Sigmoid colon (tissue), 7 donors: Measurements from ENCODE around the gene MLEC. TPM values are rescaled to one million over a fixed set of nuclear protein-coding genes. Genes with fewer than 3 reads are reported as not detected.

Experiments
- DNase-seq: peaks from one replicate; pipeline ENCODE4 v3.0.0-alpha.2; 2019
- H3K27ac ChIP-seq, 4 donors: fragments of 200-600 bp; sonication (generic); one replicate each; pipeline ENCODE4 v1.5.1; 2016 to 2019; ENCODE audit warnings: mild to moderate bottlenecking in 1 of 4
- H3K27me3 ChIP-seq, 3 donors: fragments of 200-600 bp; sonication (generic); one replicate each; pipeline ENCODE4 v1.5.1; 2019; ENCODE audit warnings: mild to moderate bottlenecking in 1 of 3
- H3K36me3 ChIP-seq, 4 donors: fragments of 200-600 bp; sonication (generic); one replicate each; pipeline ENCODE4 v1.5.1; 2016 to 2019
- H3K4me1 ChIP-seq, 4 donors: fragments of 200-600 bp; sonication (generic); one replicate each; pipeline ENCODE4 v1.5.1; 2017 to 2019
- H3K4me3 ChIP-seq, 4 donors: fragments of 200-600 bp; sonication (generic); one replicate each; pipeline ENCODE4 v1.5.1; 2017 to 2019; ENCODE audit warnings: mild to moderate bottlenecking in 2 of 4, moderate library complexity in 1 of 4
- H3K9me3 ChIP-seq, 4 donors: fragments of 200-600 bp in 3 of 4; sonication (generic) in 3 of 4; one replicate each; pipeline versions ENCODE4 v1.5.1 to v1.6.1; 2013 to 2019
- EP300 ChIP-seq, 4 donors: sonication (generic); formaldehyde crosslinking; IDR thresholded peaks; one replicate each; pipeline ENCODE4 v1.6.1; 2017; ENCODE audit warnings: antibody characterized with exemption in 4 of 4
- POLR2A ChIP-seq, 2 donors: fragments of 450-650 bp; IDR thresholded peaks; one replicate each; pipeline ENCODE4 v1.6.1; 2016; ENCODE audit warnings: antibody characterized with exemption in 2 of 2, mild to moderate bottlenecking in 2 of 2, moderate library complexity in 2 of 2
- POLR2AphosphoS5 ChIP-seq, 4 donors: sonication (generic); formaldehyde crosslinking; IDR thresholded peaks; one replicate each; pipeline ENCODE4 v1.6.1; 2017; ENCODE audit warnings: antibody characterized with exemption in 4 of 4
- WGBS, 2 donors: extraction: QIAGEN DNeasy Blood & Tissue Kit; methylation state at CpG; one replicate each; pipeline ENCODE4 v1.1.7; 2013; 5-methylcytosine and 5-hydroxymethylcytosine counted together
- intact Hi-C: fragments of 100-400 bp; cut with DNase I; formaldehyde crosslinking; loops from one replicate; pipeline ENCODE4 v1.15.1; 2023
- polyA plus RNA-seq, 3 donors: library from polyadenylated mRNA; stranded (reverse); fragments of 200-250 nt; gene quantifications; one replicate each; pipeline ENCODE4 v1.2.3, GENCODE V29; 2013
- total RNA-seq, 4 donors: library from RNA; depleted of rRNA; stranded (reverse); fragments of >200 nt; gene quantifications; one replicate each; pipeline ENCODE4 v1.1.0, GENCODE V29; 2016
- TF ChIP-seq, protein P1 (sequence below), 4 experiments: fragments of 450-650 bp in 3 of 4; fragments of 200-600 bp in 1 of 4; IDR thresholded peaks; one replicate each; pipeline ENCODE4 v1.5.1; 2016 to 2019; ENCODE audit warnings: antibody characterized with exemption in 4 of 4, mild to moderate bottlenecking in 3 of 4, moderate library complexity in 2 of 4
- donor health status: healthy with polysubstance abuse.
- donor health status: Bipolar disorder and iron deficiency.
- donor health status: healthy.

The MLEC gene
- total and polyA plus RNA-seq, 7 donors, result 22.2 to 164 (median 31.3) TPM

- Histone ChIP-seq H3K27me3 (no peaks in the 10 kb centered on the region), H3K4me1 (no peaks in the 10 kb centered on the region), H3K36me3 (peaks cover 0 to 17% (median 8%) of the 10 kb centered on the region in 4 donors), H3K4me3 (no peak overlapping the region), H3K27ac (no peak overlapping the region), H3K9me3 (no peaks in the 10 kb centered on the region)
- intact Hi-C loops, result no loop called here
- TF ChIP-seq EP300 (IDR thresholded peaks at IDR 0.05) (no peak), POLR2AphosphoS5 (IDR thresholded peaks at IDR 0.05) (no peak), POLR2A (IDR thresholded peaks at IDR 0.05) (no peak)
- TF ChIP-seq, protein P1, sequence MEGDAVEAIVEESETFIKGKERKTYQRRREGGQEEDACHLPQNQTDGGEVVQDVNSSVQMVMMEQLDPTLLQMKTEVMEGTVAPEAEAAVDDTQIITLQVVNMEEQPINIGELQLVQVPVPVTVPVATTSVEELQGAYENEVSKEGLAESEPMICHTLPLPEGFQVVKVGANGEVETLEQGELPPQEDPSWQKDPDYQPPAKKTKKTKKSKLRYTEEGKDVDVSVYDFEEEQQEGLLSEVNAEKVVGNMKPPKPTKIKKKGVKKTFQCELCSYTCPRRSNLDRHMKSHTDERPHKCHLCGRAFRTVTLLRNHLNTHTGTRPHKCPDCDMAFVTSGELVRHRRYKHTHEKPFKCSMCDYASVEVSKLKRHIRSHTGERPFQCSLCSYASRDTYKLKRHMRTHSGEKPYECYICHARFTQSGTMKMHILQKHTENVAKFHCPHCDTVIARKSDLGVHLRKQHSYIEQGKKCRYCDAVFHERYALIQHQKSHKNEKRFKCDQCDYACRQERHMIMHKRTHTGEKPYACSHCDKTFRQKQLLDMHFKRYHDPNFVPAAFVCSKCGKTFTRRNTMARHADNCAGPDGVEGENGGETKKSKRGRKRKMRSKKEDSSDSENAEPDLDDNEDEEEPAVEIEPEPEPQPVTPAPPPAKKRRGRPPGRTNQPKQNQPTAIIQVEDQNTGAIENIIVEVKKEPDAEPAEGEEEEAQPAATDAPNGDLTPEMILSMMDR (IDR thresholded peaks at IDR 0.05), result no peak
- 93 to 94% methylated on average over 38 of the region's 38 CpGs for WGBS, 2 donors
- no peak for DNase-seq
Measured at GRCh38 chr12:120736404-120737331, 49.7 kb downstream of the MLEC start.

- Histone ChIP-seq H3K4me3 (no peak overlapping the region), H3K27ac (no peak overlapping the region), H3K4me1 (no peaks in the 10 kb centered on the region), H3K9me3 (no peaks in the 10 kb centered on the region), H3K36me3 (peaks cover 0 to 17% (median 8%) of the 10 kb centered on the region in 4 donors), H3K27me3 (no peaks in the 10 kb centered on the region)
- TF ChIP-seq EP300 (IDR thresholded peaks at IDR 0.05) (no peak), POLR2AphosphoS5 (IDR thresholded peaks at IDR 0.05) (no peak), POLR2A (IDR thresholded peaks at IDR 0.05) (no peak)
- TF ChIP-seq, protein P1 (IDR thresholded peaks at IDR 0.05), result no peak
- intact Hi-C loops, result no loop called here
- 91 to 92% methylated on average over 25 of the region's 25 CpGs for WGBS, 2 donors
- no peak for DNase-seq
Measured at GRCh38 chr12:120737557-120738251, 50.8 kb downstream of the MLEC start.

DNA sequence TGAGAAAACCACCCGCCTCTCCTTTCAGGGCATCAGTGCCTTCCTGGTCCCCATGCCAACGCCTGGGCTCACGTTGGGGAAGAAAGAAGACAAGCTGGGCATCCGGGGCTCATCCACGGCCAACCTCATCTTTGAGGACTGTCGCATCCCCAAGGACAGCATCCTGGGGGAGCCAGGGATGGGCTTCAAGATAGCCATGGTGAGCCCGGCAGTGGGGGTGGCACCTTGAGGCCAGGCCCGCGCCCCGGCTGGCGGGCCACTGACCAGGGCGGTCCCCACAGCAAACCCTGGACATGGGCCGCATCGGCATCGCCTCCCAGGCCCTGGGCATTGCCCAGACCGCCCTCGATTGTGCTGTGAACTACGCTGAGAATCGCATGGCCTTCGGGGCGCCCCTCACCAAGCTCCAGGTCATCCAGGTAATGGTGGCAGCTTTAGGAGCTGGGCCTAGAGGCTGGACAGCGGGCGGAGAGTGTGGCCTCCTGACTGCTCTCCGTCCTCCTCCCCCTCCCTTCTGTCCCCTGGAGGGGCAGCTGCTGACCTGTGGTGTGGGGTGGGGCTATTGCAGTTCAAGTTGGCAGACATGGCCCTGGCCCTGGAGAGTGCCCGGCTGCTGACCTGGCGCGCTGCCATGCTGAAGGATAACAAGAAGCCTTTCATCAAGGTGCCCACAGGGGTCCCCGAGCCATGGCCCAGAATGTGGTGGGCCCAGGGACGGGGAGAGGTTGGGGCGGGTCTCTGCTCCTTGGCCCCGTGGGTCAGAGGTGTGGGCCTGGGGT, 51.5 kb downstream of the MLEC start:
- 90 to 93% methylated on average over 31 of the region's 31 CpGs for WGBS, 2 donors

More for the DNA sequence above, 51.5 kb downstream of the MLEC start:
- no peak overlapping the region for H3K27ac ChIP-seq
- intact Hi-C loops, result no loop called here
- no peaks in the 10 kb centered on the region for H3K4me1 ChIP-seq
- TF ChIP-seq EP300 (IDR thresholded peaks at IDR 0.05), result no peak
- TF ChIP-seq POLR2A (IDR thresholded peaks at IDR 0.05), result no peak
- TF ChIP-seq, protein P1 (IDR thresholded peaks at IDR 0.05), result no peak
- TF ChIP-seq POLR2AphosphoS5 (IDR thresholded peaks at IDR 0.05), result no peak
- DNase-seq, result no peak
- H3K9me3 ChIP-seq, result no peaks in the 10 kb centered on the region
- no peaks in the 10 kb centered on the region for H3K27me3 ChIP-seq
- no peak overlapping the region for H3K4me3 ChIP-seq
- H3K36me3 ChIP-seq, result peaks cover 0 to 17% (median 8%) of the 10 kb centered on the region in 4 donors
